NB4 (cell line): ENCODE data around the gene HDAC9.

Source experiments
- CTCF ChIP-seq: IDR thresholded peaks from one replicate; pipeline ENCODE4 v1.5.1; 2012; ENCODE audit warnings: low read depth, low read length
- MAX ChIP-seq: IDR thresholded peaks from 2 replicates; pipeline ENCODE4 v1.6.1; 2011; ENCODE audit warnings: low read depth, low read length
- POLR2A ChIP-seq: IDR thresholded peaks from 2 replicates; pipeline ENCODE4 v1.6.1; 2011; ENCODE audit warnings: mild to moderate bottlenecking; ENCODE audit not compliant: insufficient read length; ENCODE audit errors: extremely low read depth

GRCh38 chr7:18455606-18456005, 39.9 kb upstream of the HDAC9 start:
- no peak for TF ChIP-seq POLR2A
- no peak for TF ChIP-seq CTCF
- TF ChIP-seq MAX, result no peak
